Natural killer cell (primary cell): Measurements from ENCODE around the gene NIFK. TPM values are rescaled to one million over a fixed set of nuclear protein-coding genes. Genes with fewer than 3 reads are reported as not detected.

Source experiments
- ATAC-seq, 3 donors: fragments of 150-1000 bp in 2 of 3; fragments of 200-7000 bp in 1 of 3; cut with Tn5 transposase; 1 replicate in 1 of 3; 2 replicates in 2 of 3; pipeline ENCODE4 v1.10.0; 2021; ENCODE audit warnings: mild to moderate bottlenecking in 2 of 3, moderate library complexity in 2 of 3
- DNase-seq, 2 donors: peaks; one replicate each; pipeline versions ENCODE4 v3.0.0 to v3.0.0-alpha.2; 2013 to 2021; ENCODE audit warnings: mixed read lengths in 1 of 2
- H3K27ac ChIP-seq: one replicate; pipeline ENCODE4 v1.5.1; 2013; ENCODE audit warnings: mild to moderate bottlenecking, low read length
- H3K27me3 ChIP-seq: one replicate; pipeline ENCODE4 v1.6.1; 2013; ENCODE audit warnings: low read length; ENCODE audit not compliant: control insufficient read depth, insufficient read depth
- H3K36me3 ChIP-seq: one replicate; pipeline ENCODE4 v1.6.1; 2013; ENCODE audit warnings: low read length; ENCODE audit not compliant: control insufficient read depth, insufficient read depth
- H3K4me1 ChIP-seq: one replicate; pipeline ENCODE4 v1.6.1; 2013; ENCODE audit warnings: low read length; ENCODE audit not compliant: control insufficient read depth, insufficient read depth
- H3K4me3 ChIP-seq: one replicate; pipeline ENCODE4 v1.5.1; 2013; ENCODE audit warnings: low read length
- H3K9me3 ChIP-seq: one replicate; pipeline ENCODE4 v1.6.1; 2013; ENCODE audit warnings: low read length; ENCODE audit not compliant: control insufficient read depth, insufficient read depth
- H3K27ac Mint-ChIP-seq, 2 donors: one replicate each; pipeline ENCODE4 v1.8.0; 2022; ENCODE audit warnings: mild to moderate bottlenecking in 2 of 2, mixed read lengths in 2 of 2, moderate library complexity in 1 of 2
- H3K27me3 Mint-ChIP-seq, 2 donors: one replicate each; pipeline ENCODE4 v1.8.0; 2022; ENCODE audit warnings: low read depth in 2 of 2, mixed read lengths in 2 of 2
- H3K36me3 Mint-ChIP-seq: one replicate; pipeline ENCODE4 v1.8.0; 2022; ENCODE audit warnings: mixed read lengths
- H3K4me1 Mint-ChIP-seq, 2 donors: one replicate each; pipeline ENCODE4 v1.8.0; 2022; ENCODE audit warnings: mixed read lengths in 2 of 2
- H3K4me3 Mint-ChIP-seq: one replicate; pipeline ENCODE4 v1.8.0; 2022; ENCODE audit warnings: mild to moderate bottlenecking, moderate library complexity, mixed read lengths
- H3K9me3 Mint-ChIP-seq, 2 donors: one replicate each; pipeline ENCODE4 v1.8.0; 2022; ENCODE audit warnings: mixed read lengths in 2 of 2
- CTCF ChIP-seq: fragments of 200-600 bp; IDR thresholded peaks from one replicate; pipeline ENCODE4 v1.8.0; 2022; ENCODE audit warnings: antibody characterized with exemption
- WGBS: methylation state at CpG from one replicate; pipeline ENCODE4 v1.1.7; 2013; ENCODE audit warnings: missing lambda C conversion rate; ENCODE audit not compliant: insufficient coverage; 5-methylcytosine and 5-hydroxymethylcytosine counted together
- intact Hi-C: fragments of 100-400 bp; cut with micrococcal nuclease; formaldehyde crosslinking; loops from one replicate; pipeline ENCODE4 v1.14.2; 2022
- total RNA-seq, 4 donors: library from RNA; stranded (reverse); fragments of 120-200 nt in 1 of 4; gene quantifications; one replicate each; pipeline versions ENCODE4 v1.2.3 to v1.2.4, GENCODE V29; 2013 to 2022

Gene NIFK
- total RNA-seq, 3 donors from 2014 or later (not counting 1 experiment from before 2014, with no cell fraction given), result 32.7 to 37.7 (median 33.5) TPM

GRCh38 chr2:121690095-121690494, 46.6 kb downstream of the NIFK start:
- Mint-ChIP-seq H3K4me3 (no peak overlapping the region), H3K27me3 (no peaks in the 10 kb centered on the region), H3K9me3 (no peaks in the 10 kb centered on the region), H3K27ac (peak overlapping the region in 1 of 2 donors; percentile 27), H3K36me3 (no peaks in the 10 kb centered on the region), H3K4me1 (peaks cover 5 to 6% of the 10 kb centered on the region in 2 donors)
- Histone ChIP-seq H3K27ac (no peak overlapping the region), H3K4me1 (peaks cover 7% of the 10 kb centered on the region), H3K9me3 (no peaks in the 10 kb centered on the region), H3K36me3 (no peaks in the 10 kb centered on the region), H3K27me3 (no peaks in the 10 kb centered on the region), H3K4me3 (no peak overlapping the region)
- ATAC-seq (no peak), DNase-seq (no peak)
- TF ChIP-seq CTCF, result no peak
- 92% methylated on average over 5 of the region's 6 CpGs for WGBS
- intact Hi-C loops, result no loop called here

DNA sequence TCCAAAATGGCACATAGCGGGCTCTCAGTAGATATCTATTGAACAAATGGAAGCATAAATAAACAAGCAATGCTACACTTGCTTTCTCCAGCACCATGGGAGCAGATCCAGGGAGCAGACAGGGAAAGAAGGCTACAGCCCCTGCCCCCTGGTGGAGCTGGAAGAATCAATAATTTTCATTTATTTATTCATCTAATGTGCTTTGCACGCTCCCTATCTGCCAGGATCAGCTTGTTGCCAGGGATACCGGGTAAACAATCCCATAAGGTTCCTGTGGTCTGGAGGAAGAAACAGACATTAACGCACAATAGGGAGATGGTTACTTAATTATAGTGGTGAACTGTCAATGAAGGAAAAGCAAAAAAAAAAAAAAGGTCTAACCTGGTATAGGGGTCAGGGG, 47.3 kb downstream of the NIFK start:
- H3K9me3 Mint-ChIP-seq, result peaks cover 0 to under 1% of the 10 kb centered on the region in 2 donors
- Histone ChIP-seq H3K27ac (no peak overlapping the region), H3K9me3 (no peaks in the 10 kb centered on the region), H3K36me3 (no peaks in the 10 kb centered on the region), H3K4me3 (no peak overlapping the region), H3K27me3 (no peaks in the 10 kb centered on the region), H3K4me1 (peaks cover 7% of the 10 kb centered on the region)
- no peaks in the 10 kb centered on the region for H3K27me3 Mint-ChIP-seq
- H3K4me1 Mint-ChIP-seq, result peaks cover 5 to 6% of the 10 kb centered on the region in 2 donors
- 97% methylated on average over 4 of the region's 4 CpGs for WGBS
- DNase-seq, result peak in 1 of 2 donors; percentile 16
- TF ChIP-seq CTCF, result no peak
- H3K27ac Mint-ChIP-seq, result peak overlapping the region in 1 of 2 donors; percentile 27
- no peak overlapping the region for H3K4me3 Mint-ChIP-seq
- peaks cover 3% of the 10 kb centered on the region for H3K36me3 Mint-ChIP-seq
- ATAC-seq, result no peak
- intact Hi-C loops, result no loop called here

GRCh38 chr2:121688820-121689219, 47.9 kb downstream of the NIFK start:
- Mint-ChIP-seq H3K36me3 (peaks cover 5% of the 10 kb centered on the region), H3K27me3 (no peaks in the 10 kb centered on the region), H3K9me3 (peaks cover 3 to 5% of the 10 kb centered on the region in 2 donors), H3K27ac (peak overlapping the region in 1 of 2 donors; percentile 27), H3K4me3 (no peak overlapping the region), H3K4me1 (peaks cover 5 to 6% of the 10 kb centered on the region in 2 donors)
- intact Hi-C loops, result no loop called here
- WGBS, result 54% methylated on average over 2 of the region's 2 CpGs
- no peak for DNase-seq
- TF ChIP-seq CTCF, result no peak
- H3K4me3 ChIP-seq, result no peak overlapping the region
- H3K27ac ChIP-seq, result no peak overlapping the region
- peaks cover 7% of the 10 kb centered on the region for H3K4me1 ChIP-seq
- ATAC-seq, result peak in 1 of 3 donors; percentile 38
- no peaks in the 10 kb centered on the region for H3K9me3 ChIP-seq
- no peaks in the 10 kb centered on the region for H3K36me3 ChIP-seq
- H3K27me3 ChIP-seq, result no peaks in the 10 kb centered on the region

DNA sequence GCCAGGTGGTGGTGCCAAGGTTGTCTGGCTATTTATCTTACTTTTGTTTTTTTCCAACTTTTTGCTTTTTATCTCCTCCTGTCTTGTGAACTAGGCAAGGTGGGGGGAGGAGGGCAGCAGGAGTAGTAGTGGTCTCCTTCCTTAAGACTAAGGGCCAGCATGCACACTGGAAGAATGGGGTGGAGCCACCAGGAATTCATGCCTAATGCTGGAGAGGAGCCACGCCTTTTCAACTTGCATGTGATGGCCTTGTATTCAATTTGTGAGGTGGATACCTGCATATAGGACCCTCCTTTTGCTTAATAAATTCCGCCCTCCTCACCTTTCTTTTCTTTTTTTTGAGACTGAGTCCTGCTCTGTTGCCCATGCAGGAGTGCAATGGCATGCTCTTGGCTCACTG, 49.8 kb downstream of the NIFK start:
- TF ChIP-seq CTCF, result no peak
- WGBS, result 83% methylated on average over 2 of the region's 2 CpGs
- Histone ChIP-seq H3K27ac (no peak overlapping the region), H3K4me1 (peaks cover 7% of the 10 kb centered on the region), H3K27me3 (no peaks in the 10 kb centered on the region), H3K4me3 (no peak overlapping the region), H3K36me3 (no peaks in the 10 kb centered on the region), H3K9me3 (peaks cover 18% of the 10 kb centered on the region)
- intact Hi-C loops, result no loop called here
- Mint-ChIP-seq H3K4me1 (peaks cover 5 to 6% of the 10 kb centered on the region in 2 donors), H3K36me3 (peaks cover 5% of the 10 kb centered on the region), H3K9me3 (peaks cover 9 to 10% of the 10 kb centered on the region in 2 donors), H3K27ac (no peak overlapping the region), H3K4me3 (no peak overlapping the region), H3K27me3 (no peaks in the 10 kb centered on the region)
- ATAC-seq, result no peak
- DNase-seq, result no peak
